ENCODE measurements around the gene NLK.
"Not testable (repeated sequence)": the region's sequence is repeated elsewhere in the genome, so short reads cannot be mapped to it uniquely, and the experiment has no call there.

DNA sequence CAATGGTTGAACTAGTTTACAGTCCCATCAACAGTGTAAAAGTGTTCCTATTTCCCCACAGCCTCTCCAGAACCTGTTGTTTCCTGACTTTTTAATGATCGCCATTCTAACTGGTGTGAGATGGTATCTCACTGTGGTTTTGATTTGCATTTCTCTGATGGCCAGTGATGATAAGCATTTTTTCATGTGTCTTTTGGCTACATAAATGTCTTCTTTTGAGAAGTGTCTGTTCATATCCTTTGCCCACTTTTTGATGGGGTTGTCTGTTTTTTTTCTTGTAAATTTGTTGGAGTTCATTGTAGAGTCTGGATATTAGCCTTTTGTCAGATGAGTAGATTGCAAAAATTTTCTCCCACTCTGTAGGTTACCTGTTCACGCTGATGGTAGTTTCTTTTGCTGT lies 6.6 kb upstream of the NLK start:
- TF ChIP-seq, protein P1, sequence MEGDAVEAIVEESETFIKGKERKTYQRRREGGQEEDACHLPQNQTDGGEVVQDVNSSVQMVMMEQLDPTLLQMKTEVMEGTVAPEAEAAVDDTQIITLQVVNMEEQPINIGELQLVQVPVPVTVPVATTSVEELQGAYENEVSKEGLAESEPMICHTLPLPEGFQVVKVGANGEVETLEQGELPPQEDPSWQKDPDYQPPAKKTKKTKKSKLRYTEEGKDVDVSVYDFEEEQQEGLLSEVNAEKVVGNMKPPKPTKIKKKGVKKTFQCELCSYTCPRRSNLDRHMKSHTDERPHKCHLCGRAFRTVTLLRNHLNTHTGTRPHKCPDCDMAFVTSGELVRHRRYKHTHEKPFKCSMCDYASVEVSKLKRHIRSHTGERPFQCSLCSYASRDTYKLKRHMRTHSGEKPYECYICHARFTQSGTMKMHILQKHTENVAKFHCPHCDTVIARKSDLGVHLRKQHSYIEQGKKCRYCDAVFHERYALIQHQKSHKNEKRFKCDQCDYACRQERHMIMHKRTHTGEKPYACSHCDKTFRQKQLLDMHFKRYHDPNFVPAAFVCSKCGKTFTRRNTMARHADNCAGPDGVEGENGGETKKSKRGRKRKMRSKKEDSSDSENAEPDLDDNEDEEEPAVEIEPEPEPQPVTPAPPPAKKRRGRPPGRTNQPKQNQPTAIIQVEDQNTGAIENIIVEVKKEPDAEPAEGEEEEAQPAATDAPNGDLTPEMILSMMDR (IDR thresholded peaks at IDR 0.05; ENCODE audit: insufficient read depth, low read length, poor library complexity, severe bottlenecking), result not testable (repeated sequence)
- not testable (repeated sequence) for TF ChIP-seq EZH2phosphoT487 (conservative IDR thresholded peaks at IDR 0.05; ENCODE audit: low read length)

Measured in SU-DHL-6 (cell line).